ENCODE results near the gene ASCL3.
A peak's percentile ranks its signal among the peaks of the same experiment; 100 is the strongest.
"Not testable (repeated sequence)": the region's sequence is repeated elsewhere in the genome, so short reads cannot be mapped to it uniquely, and the experiment has no call there.

Gene ASCL3

GRCh38 chr11:8947230-8947943 is 4.6 kb upstream of the ASCL3 start:
- DNase-seq, result no peak

- no peak for DNase-seq
These were observed 1.3 kb downstream of the ASCL3 start for GRCh38 chr11:8941341-8942103.

GRCh38 chr11:8937659-8938058 is 5.2 kb downstream of the ASCL3 start:
- DNase-seq, result no peak

GRCh38 chr11:8937159-8937558 is 5.7 kb downstream of the ASCL3 start:
- no peak for DNase-seq

- DNase-seq, result not testable (repeated sequence)
These were observed 7.0 kb downstream of the ASCL3 start for GRCh38 chr11:8935789-8936188.

GRCh38 chr11:8934742-8935488 is 7.9 kb downstream of the ASCL3 start:
- no peak for DNase-seq

- no peak for DNase-seq
These were observed 8.9 kb downstream of the ASCL3 start for GRCh38 chr11:8933931-8934330.

GRCh38 chr11:8932564-8933180 is 10.1 kb downstream of the ASCL3 start, which contains the start of gene C11orf16:
Gene C11orf16 (minus strand): TSS chr11:8932947. CDS start chr11:8932308, 639 bp downstream.
- DNase-seq, result no peak

- no peak for DNase-seq
These were observed 12.2 kb downstream of the ASCL3 start for GRCh38 chr11:8930456-8931175.

- no peak for DNase-seq
These were observed 13.7 kb downstream of the ASCL3 start for GRCh38 chr11:8928981-8929615.

GRCh38 chr11:8928205-8928604 is 14.6 kb downstream of the ASCL3 start:
- DNase-seq, result no peak

- DNase-seq, result no peak
These were observed 15.6 kb downstream of the ASCL3 start for GRCh38 chr11:8927233-8927632.

GRCh38 chr11:8926236-8926635 is 16.6 kb downstream of the ASCL3 start:
- DNase-seq, result no peak

GRCh38 chr11:8925711-8926110 is 17.1 kb downstream of the ASCL3 start:
- no peak for DNase-seq

- no peak for DNase-seq
These were observed 20.1 kb downstream of the ASCL3 start for GRCh38 chr11:8922691-8923090.

- no peak for DNase-seq
These were observed 25.5 kb downstream of the ASCL3 start for GRCh38 chr11:8917157-8917825.

GRCh38 chr11:8914661-8915018 is 28.2 kb downstream of the ASCL3 start:
- no peak for DNase-seq

GRCh38 chr11:8913961-8914660 is 28.7 kb downstream of the ASCL3 start:
- peak; percentile 45 for DNase-seq

GRCh38 chr11:8911029-8911823 is 31.6 kb downstream of the ASCL3 start, which contains the start of gene AKIP1:
Gene AKIP1 (plus strand): TSS chr11:8911189. CDS start chr11:8911450, 261 bp downstream.
- peak; percentile 95 for DNase-seq

- no peak for DNase-seq
These were observed 32.2 kb downstream of the ASCL3 start for GRCh38 chr11:8910649-8911026.

Measured in stimulated activated CD4-positive, alpha-beta T cell treated with anti-CD3 and anti-CD28 coated beads, Interleukin-15, amount 100 ng/mL, for 24 hours (primary cell).